ENCODE data around the gene GLIPR1L2.

The GLIPR1L2 gene

GRCh38 chr12:75479963-75480461 is 89.1 kb downstream of the GLIPR1L2 start:
- peak; percentile 59 for DNase-seq

- DNase-seq = peak; percentile 97
These were observed 89.6 kb downstream of the GLIPR1L2 start, which contains the start of gene GLIPR1 for GRCh38 chr12:75480469-75480949. GLIPR1 (plus strand) TSS chr12:75480755; CDS start chr12:75480881, 126 bp downstream.

- peak; percentile 35 for DNase-seq
These were observed 90.3 kb downstream of the GLIPR1L2 start for GRCh38 chr12:75481013-75481705.

GRCh38 chr12:75481774-75482173 is 90.9 kb downstream of the GLIPR1L2 start:
- DNase-seq = peak; percentile 74
